GM12865 (cell line): ENCODE measurements around the gene TACC3.

Experiments used
- DNase-seq: peaks from one replicate; pipeline ENCODE4 v3.0.0; 2010; ENCODE audit warnings: low read depth
- H3K4me3 ChIP-seq: 2 replicates; pipeline ENCODE4 v1.5.1; 2011; ENCODE audit warnings: mild to moderate bottlenecking, low read depth, low read length, control low read depth
- TF ChIP-seq, protein P1 (sequence below): IDR thresholded peaks from 2 replicates; pipeline ENCODE4 v1.5.1; 2011; ENCODE audit warnings: low read length, control low read depth, low read depth, inconsistent platforms; ENCODE audit not compliant: insufficient read depth; ENCODE audit errors: missing control alignments

The TACC3 gene

DNA sequence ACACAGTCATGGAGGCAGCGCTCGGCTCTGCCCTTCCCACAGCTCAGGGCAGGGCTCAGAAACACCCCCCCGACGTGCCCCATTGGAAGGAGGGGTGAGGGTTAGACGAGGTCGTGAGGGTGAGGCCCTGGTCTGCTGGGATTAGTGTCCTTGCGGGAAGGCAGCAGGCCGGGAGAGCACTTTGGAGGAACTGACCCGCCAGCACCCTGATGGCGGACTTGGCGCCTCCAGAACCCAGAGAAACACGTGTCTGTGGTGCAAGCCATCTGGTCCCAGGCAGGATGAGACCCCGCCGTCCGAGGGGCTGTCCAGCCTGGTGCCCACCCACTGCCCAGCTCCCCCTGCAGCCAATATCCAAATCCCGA is 26.3 kb downstream of the TACC3 start:
- no peak for DNase-seq
- H3K4me3 ChIP-seq, result no peak overlapping the region
- TF ChIP-seq, protein P1, sequence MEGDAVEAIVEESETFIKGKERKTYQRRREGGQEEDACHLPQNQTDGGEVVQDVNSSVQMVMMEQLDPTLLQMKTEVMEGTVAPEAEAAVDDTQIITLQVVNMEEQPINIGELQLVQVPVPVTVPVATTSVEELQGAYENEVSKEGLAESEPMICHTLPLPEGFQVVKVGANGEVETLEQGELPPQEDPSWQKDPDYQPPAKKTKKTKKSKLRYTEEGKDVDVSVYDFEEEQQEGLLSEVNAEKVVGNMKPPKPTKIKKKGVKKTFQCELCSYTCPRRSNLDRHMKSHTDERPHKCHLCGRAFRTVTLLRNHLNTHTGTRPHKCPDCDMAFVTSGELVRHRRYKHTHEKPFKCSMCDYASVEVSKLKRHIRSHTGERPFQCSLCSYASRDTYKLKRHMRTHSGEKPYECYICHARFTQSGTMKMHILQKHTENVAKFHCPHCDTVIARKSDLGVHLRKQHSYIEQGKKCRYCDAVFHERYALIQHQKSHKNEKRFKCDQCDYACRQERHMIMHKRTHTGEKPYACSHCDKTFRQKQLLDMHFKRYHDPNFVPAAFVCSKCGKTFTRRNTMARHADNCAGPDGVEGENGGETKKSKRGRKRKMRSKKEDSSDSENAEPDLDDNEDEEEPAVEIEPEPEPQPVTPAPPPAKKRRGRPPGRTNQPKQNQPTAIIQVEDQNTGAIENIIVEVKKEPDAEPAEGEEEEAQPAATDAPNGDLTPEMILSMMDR, result no peak

DNA sequence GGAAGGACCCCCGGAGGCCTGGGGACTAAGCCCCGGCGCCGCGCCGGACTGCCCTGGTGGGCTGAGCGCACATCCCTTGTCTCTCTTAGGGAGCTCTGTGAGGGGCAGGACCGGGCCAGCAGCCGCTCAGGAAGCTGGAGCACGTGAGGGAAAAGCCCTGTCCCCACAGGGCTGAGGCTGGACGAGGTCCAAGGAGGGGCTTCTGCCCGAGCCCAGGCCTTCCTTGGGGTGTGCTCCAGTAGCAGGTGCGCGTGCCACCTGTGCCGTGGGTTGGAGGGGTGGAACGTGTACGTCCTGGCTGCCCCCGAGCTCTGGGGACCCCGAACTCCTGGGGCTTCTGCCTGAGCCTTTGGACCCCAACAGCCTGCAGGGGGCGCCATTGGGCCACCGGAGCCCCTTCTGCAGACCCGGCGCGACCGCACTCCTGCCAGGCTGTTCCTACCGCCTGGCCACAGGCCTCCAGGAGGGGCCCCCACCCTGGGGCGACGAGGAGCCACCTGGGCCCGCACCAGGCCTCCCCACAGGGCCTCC is 27.2 kb downstream of the TACC3 start:
- peak; percentile 87 for DNase-seq
- TF ChIP-seq, protein P1, result peak; percentile 83
- no peak overlapping the region for H3K4me3 ChIP-seq

DNA sequence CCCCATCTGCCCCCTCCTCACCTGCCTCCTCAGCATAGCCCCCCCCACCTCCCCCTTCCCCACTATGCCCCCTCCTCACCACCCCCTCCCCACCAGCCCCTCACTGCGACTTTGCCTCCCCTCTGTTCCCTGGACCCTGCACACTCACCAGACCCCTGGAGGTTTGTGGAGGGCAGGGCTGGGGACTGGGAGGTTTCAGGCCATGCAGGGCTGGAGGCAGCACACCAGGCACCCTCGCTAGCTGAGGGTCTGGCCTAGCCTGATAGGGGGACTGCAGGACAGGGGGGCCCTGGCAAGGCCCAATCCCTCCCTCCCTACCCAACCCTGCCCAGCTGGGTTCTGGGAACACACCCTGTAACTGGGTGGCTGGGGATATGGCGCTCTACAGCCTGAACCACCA is 28.0 kb downstream of the TACC3 start:
- DNase-seq, result no peak
- TF ChIP-seq, protein P1, result no peak
- no peak overlapping the region for H3K4me3 ChIP-seq

DNA sequence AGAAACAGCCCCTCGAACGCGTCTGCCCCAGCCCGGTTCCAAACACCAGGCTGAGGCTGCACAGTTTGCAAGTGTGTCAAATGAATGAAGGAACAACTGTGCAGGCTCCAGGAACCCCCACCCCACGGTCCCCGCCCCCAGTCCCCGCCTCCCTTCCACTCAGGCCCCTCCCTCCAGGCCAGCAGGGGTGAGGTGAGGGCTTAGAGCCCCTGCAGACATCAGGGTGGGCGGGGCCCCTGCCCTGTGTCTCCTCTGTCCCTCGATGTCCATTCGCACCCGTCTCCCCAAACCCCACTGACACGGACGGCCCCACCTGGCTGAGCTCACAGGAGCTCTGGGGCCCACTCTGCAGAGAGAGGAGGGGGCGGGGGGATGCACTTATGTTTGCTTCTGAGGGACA is 28.5 kb downstream of the TACC3 start:
- no peak for DNase-seq
- H3K4me3 ChIP-seq, result no peak overlapping the region
- TF ChIP-seq, protein P1, result no peak

DNA sequence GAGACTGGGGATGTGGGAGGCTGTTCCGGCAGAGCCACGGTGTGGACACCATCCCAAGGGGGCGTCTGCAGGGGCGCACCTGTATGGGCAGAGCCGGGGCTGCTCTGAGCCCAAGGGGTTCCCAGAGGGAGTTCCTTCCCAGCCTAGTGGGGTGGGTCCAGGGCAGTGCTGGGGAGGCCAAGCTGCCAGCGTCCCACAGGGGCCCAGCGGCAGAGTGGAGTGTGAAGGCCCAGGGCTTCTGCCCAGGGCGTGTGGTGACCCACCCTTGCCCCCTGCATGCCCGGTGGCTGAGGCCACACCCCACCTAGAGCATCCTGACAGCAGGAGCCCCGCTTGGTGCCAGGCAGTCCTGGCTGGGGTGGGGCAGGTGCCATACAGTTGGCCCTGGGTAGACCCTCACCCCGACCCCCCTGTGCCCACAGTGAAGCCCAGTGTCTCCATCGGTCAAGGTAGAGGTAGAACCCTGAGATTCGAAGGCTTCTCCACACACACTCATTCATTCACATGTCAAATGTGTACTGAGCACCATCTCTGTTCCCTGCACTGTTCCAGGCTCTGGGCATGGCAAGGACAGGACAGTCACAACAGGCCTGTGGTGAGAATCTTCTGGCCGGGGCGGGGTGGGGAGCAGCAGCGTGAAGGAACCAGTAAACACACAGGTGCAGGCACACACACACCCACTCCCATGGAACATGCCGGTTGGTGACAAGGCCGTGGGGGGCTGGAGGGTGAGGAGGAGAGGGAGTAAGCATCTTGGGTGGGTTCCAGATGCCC is 29.2 kb downstream of the TACC3 start:
- DNase-seq, result no peak
- no peak overlapping the region for H3K4me3 ChIP-seq
- TF ChIP-seq, protein P1, result no peak

DNA sequence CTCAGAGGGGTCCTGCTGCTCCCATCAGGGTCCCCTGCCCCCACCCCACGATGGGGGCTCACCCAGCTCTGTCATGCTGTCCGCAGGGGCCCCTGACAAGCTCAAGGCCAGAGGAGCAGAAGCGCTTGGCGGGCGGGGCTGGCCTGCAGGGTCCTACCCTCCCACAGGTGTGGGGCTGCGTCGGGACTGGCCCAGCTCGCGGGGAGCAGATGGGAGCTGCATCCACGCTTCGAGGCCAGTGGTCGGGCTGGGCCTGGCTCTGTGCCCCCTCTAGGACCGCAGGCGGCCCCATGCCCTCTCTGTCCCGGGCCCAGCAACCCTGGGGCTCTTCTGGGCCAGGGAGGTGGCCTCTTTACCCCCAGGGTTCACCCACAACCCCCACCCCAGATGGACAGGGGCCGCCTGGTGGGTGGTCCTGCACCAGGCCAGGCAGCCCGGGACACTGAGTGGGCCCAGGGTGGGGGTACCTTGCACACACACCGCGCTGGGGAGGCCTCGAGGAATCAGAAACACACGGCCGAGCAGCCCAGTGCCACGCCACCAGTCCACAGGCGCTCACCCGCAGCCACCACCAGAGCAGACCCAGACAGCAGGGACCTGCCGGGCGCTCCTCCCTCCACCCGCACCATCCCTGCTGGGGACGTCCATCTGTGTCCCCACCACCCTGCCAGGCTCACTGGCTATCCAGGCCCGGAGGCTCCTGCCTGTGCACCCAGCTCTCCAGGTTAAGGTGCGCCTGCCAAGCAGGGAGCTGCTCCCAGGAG is 30.0 kb downstream of the TACC3 start:
- TF ChIP-seq, protein P1, result no peak
- DNase-seq, result no peak
- H3K4me3 ChIP-seq, result no peak overlapping the region
